GM18511 (cell line): ENCODE data around the gene PAX8.
A peak's percentile ranks its signal among the peaks of the same experiment; 100 is the strongest.

Source experiments
- ATAC-seq: cut with Tn5 transposase; IDR thresholded peaks from one replicate; pipeline ENCODE4 v1.9.1; 2021; ENCODE audit warnings: mild to moderate bottlenecking, moderate library complexity; ENCODE audit not compliant: unreplicated experiment

The PAX8 gene

GRCh38 chr2:113224647-113225236, 54.0 kb downstream of the PAX8 start:
- no peak for ATAC-seq

GRCh38 chr2:113223813-113224212, 54.9 kb downstream of the PAX8 start:
- ATAC-seq = no peak

- ATAC-seq = no peak
These were observed 56.9 kb downstream of the PAX8 start for GRCh38 chr2:113221846-113222245.

GRCh38 chr2:113220970-113221708, 57.6 kb downstream of the PAX8 start:
- no peak for ATAC-seq

- no peak for ATAC-seq
These were observed 58.7 kb downstream of the PAX8 start for GRCh38 chr2:113219889-113220641.

GRCh38 chr2:113219525-113219888, 59.2 kb downstream of the PAX8 start:
- no peak for ATAC-seq

GRCh38 chr2:113219092-113219441, 59.7 kb downstream of the PAX8 start:
- no peak for ATAC-seq

GRCh38 chr2:113218283-113219091, 60.2 kb downstream of the PAX8 start:
- ATAC-seq = peak; percentile 50

GRCh38 chr2:113217455-113218282, 61.1 kb downstream of the PAX8 start:
- no peak for ATAC-seq

GRCh38 chr2:113216891-113217454, 61.7 kb downstream of the PAX8 start:
- no peak for ATAC-seq

GRCh38 chr2:113216321-113216720, 62.4 kb downstream of the PAX8 start:
- no peak for ATAC-seq

- no peak for ATAC-seq
These were observed 63.7 kb downstream of the PAX8 start for GRCh38 chr2:113215056-113215455.

- ATAC-seq = no peak
These were observed 64.6 kb downstream of the PAX8 start for GRCh38 chr2:113214141-113214540.

GRCh38 chr2:113213061-113213930, 65.4 kb downstream of the PAX8 start:
- no peak for ATAC-seq

GRCh38 chr2:113212245-113213060, 66.3 kb downstream of the PAX8 start:
- no peak for ATAC-seq

GRCh38 chr2:113211226-113212105, 67.3 kb downstream of the PAX8 start:
- ATAC-seq = no peak

- ATAC-seq = no peak
These were observed 69.0 kb downstream of the PAX8 start for GRCh38 chr2:113209646-113210171.
